ENCODE measurements around the gene CLDN3.

CLDN3 gene

GRCh38 chr7:73773700-73774517, 3.8 kb upstream of the CLDN3 start:
- DNase-seq (ENCODE audit: low read depth in 1 of 2, low spot score in 1 of 2): no peak

DNA sequence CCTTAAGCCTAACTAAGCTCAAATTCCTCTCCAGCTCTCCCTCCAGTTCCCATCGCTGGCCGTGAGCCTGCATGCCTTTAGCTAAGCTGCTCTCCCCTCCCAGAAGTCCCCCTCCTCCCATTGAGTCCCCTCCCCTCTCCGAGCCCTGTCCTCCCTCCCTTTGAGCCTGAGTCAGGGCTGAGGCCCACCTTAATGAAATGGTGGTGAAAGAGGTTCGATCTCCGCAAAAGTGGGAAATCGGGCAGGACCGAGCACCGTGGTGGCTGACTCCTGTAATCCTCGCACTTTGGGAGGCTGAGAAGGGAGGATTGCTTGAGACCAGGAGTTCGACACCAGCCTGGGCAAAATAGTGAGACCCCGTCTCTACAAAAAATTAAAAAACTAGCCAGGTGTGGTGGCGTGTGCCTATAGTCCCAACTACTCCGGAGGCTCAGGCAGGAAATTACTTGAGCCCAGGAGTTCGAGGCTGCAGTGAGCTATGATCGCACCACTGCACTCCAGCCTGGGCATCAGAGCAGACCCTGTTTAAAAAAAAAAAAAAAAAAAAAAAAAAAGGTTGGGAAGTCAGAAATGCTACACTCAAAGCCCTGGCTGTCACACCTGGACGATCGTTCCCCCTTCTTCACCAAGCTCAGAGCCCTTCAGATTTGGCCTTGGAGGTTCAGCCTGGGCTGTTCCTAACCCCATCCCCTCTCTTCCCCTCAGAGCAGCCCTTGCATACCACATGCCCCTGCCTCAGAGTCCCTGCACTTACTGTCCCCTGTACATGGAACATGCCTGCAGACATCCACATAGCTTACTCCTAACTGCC, 995 bp upstream of the CLDN3 start:
- no peak for DNase-seq (ENCODE audit: low read depth in 1 of 2, low spot score in 1 of 2)

DNA sequence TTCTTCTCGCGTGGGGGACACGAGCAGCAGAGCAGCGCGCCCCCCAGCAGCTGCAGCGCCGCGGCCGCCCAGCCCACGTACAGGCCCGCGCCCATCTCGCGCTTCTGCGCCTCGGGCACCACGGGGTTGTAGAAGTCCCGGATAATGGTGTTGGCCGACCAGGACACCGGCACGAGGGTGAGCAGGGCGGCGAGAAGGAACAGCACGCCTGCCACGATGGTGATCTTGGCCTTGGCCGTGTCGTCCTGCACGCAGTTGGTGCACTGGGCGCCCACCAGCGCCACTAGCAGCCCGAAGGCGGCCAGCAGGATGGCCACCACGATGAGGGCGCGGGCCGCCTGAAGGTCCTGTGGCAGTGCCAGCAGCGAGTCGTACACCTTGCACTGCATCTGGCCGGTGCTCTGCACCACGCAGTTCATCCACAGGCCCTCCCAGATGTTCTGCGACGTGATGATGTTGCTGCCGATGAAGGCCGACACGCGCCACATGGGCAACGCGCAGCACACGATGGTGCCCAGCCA, 529 bp downstream of the CLDN3 start:
- DNase-seq (ENCODE audit: low read depth in 1 of 2, low spot score in 1 of 2): no peak

GRCh38 chr7:73768641-73769480, 1.2 kb downstream of the CLDN3 start:
- DNase-seq (ENCODE audit: low read depth in 1 of 2, low spot score in 1 of 2): no peak

DNA sequence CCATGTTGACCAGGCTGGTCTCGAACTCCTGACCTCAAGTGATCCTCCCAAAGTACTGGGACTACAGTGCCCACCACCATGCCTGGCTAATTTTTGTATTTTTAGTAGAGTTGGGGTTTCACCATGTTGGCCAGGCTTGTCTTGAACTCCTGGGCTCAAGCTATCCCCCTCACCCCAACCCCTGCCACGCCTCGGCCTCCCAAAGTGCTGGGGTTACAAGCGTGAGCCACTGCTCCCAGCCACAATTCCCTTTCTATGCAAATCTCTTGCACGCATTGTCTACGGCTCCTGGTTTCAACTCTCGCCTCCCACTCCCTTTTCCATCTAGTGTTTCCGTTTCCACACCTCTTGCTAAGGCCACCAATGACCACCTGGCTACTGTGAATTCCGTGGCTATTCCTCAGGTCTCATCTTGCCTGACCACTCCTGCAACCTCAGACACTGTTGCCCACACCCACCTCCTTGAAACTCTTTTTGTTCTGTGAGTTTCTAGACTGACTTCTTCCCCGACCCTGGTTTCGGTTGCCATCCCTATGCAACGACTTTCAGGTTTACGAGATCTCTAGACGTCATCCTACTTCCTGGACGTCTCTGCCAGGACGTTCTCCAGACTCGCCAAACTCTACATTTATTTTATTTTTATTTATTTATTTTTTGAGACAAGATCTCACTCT, 3.4 kb downstream of the CLDN3 start:
- no peak for DNase-seq (ENCODE audit: low read depth in 1 of 2, low spot score in 1 of 2)

DNA sequence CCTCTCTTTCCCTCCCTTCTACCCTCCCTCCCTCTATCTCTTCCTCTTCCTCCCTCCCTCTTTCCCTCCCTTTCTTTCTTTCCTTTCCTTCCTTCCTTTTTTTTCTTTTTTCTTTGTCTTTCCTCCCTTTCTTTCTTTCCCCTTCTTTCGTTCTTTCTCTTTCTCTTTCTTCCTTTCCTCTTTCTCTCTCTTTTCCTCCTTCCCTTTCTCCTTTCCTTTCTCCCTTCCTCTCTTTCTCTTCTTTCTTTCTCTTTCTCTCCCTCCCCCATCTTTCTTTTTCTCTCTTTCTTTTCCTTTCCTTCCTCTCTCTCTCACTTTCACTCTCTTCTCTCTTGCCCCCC, 7.4 kb downstream of the CLDN3 start:
- DNase-seq (ENCODE audit: low read depth in 1 of 2, low spot score in 1 of 2): no peak

DNA sequence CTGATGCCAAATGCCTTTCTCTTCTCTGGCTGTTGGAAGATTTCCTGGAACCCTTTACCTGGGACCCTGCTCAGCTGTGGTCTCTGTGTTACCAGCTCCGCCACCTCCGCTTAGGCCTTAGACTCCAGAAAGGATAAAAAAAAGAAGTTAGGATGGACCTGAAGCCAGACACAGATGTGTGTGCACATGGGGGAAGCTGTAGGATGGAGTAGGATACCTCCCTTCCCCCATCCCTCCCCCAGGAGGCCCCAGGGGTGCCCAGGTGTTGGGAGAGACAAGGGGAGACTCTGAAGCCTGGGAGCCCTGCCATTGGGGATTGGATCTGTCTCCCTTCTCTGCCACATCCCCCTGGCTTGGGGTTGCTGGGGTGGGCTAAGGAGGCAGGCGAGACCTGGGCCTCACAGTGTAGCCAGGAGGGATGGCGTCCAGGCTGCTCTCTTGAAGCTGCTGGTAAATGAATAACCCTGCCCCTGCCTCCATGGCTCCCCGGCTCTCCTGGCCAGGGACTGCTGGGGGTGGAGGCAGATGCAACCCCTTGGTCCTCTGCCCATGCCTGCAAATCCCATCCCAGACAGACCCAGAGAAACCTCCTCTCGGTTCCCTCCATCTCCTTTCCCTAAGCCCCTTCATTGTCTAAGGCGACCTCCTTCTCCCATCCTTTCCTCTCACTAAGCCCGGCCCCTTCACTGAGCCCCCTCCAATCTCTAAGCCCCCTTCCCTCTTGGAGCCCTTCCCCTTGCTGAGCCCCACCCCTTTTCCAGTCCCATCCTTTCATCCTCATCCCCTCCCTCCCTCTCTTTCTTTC, 8.0 kb downstream of the CLDN3 start:
- no peak for DNase-seq (ENCODE audit: low read depth in 1 of 2, low spot score in 1 of 2)

DNA sequence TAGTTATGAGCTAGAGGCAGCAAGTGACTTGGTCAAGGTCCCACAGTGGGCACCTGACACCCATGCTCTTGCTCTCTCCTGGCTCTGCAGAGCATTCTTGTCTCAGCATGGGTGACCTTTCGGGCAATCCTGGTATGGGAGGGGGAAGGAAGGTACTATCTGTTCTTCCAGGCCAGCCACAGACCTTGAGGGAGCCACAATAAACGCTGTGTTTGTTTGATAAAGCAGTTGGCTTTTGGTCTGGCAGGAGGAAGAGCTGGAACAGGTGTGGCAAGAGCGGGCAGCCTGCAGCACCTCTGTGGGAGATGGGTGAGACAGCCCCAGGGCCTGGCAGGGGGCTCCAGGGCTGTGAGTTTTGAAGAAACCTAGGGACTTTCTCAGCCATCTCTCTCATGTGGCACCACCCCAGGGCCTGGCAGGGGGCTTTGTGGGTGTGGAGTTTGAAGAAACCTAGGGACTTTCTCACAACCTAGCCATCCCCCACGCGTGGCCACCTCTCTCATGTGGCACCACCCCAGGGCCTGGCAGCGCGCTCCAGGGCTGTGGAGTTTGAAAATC, 11.4 kb downstream of the CLDN3 start:
- no peak for DNase-seq (ENCODE audit: low read depth in 1 of 2, low spot score in 1 of 2)

GRCh38 chr7:73749931-73750776, 19.9 kb downstream of the CLDN3 start:
- DNase-seq (ENCODE audit: low read depth in 1 of 2, low spot score in 1 of 2): no peak

DNA sequence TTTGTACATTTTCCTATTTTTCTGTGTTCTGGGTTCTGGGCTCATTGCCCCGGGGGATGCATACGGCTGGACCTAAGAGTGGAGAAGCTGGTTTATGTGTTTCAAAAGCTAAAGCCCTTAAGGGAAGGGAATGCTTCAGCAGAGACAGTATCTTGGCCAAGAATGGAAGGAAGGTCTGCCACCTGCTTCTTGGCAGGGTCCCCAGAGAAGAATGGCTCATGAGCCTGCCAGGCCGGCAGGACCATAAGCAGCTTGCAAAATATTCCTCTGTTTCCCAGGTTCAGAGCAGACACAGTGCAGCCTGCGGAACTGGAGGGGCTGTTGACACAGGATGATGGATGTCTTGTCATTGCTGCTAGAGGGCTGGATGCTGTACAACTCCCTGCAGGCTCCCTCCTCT, 23.7 kb downstream of the CLDN3 start:
- DNase-seq (ENCODE audit: low read depth in 1 of 2, low spot score in 1 of 2): no peak

- DNase-seq (ENCODE audit: low read depth in 1 of 2, low spot score in 1 of 2): no peak
These were observed 27.1 kb downstream of the CLDN3 start for GRCh38 chr7:73742753-73743641.

DNA sequence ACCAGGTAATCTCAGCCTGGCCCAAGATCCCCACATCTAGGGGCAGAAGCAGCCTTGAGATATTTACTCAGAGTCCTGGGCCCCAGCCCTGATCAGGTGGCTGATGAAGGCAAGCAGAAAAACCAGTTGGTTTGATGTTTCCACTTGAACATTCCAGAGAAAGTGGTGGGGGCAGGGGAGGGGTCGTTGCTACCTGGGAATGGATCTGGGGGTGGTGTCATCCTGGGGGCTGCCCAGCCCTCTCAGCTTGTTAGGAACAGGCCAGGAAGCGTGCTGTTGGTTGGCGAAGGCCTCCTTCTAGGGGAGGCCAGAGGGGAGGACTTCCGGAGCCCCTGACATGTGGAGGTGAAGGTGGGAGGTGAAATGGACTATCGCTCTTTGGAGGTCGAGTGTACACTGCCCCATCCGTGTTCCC, 27.7 kb downstream of the CLDN3 start:
- no peak for DNase-seq (ENCODE audit: low read depth in 1 of 2, low spot score in 1 of 2)

GRCh38 chr7:73741600-73741999, 28.5 kb downstream of the CLDN3 start:
- no peak for DNase-seq (ENCODE audit: low read depth in 1 of 2, low spot score in 1 of 2)

DNA sequence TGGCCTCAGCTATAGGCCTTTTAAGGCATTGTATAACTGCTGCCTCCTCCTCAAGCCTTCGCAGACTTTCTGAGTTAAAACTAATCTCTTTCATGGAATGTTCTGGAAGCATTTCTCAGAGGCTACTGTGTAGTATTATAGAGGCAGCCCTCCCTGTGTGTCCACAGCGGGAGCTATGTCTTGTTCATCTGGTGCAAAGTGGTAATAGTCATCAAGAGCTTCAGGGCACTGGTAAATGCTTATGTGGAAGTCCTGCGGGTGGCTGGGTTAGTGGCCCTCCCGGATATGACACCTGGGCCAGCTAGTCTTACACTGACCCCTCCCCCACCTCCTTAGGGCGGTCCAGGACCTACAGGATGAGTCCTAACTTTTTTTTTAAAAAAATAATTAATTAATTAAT, 29.3 kb downstream of the CLDN3 start:
- DNase-seq (ENCODE audit: low read depth in 1 of 2, low spot score in 1 of 2): no peak

DNA sequence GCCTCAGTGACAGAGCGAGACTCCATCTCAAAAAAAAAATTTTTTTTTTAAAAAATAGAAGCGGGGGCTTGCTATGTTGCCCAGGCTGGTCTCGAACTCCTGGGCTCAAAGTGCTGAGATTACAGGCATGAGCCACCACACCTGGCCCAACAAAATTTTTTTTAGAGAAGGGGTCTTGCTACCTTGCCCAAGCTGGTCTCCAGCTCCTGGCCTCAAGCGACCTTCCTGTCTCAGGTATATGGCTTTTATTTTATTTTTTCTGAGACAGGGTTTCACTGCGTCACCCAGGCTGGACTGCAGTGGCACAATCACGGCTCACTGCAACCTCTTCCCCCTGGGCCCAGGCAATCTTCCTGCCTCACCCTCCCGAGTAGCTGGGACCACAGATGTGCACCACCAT, 29.9 kb downstream of the CLDN3 start:
- no peak for DNase-seq (ENCODE audit: low read depth in 1 of 2, low spot score in 1 of 2)

- no peak for DNase-seq (ENCODE audit: low read depth in 1 of 2, low spot score in 1 of 2)
These were observed 30.7 kb downstream of the CLDN3 start for GRCh38 chr7:73739387-73739767.

DNA sequence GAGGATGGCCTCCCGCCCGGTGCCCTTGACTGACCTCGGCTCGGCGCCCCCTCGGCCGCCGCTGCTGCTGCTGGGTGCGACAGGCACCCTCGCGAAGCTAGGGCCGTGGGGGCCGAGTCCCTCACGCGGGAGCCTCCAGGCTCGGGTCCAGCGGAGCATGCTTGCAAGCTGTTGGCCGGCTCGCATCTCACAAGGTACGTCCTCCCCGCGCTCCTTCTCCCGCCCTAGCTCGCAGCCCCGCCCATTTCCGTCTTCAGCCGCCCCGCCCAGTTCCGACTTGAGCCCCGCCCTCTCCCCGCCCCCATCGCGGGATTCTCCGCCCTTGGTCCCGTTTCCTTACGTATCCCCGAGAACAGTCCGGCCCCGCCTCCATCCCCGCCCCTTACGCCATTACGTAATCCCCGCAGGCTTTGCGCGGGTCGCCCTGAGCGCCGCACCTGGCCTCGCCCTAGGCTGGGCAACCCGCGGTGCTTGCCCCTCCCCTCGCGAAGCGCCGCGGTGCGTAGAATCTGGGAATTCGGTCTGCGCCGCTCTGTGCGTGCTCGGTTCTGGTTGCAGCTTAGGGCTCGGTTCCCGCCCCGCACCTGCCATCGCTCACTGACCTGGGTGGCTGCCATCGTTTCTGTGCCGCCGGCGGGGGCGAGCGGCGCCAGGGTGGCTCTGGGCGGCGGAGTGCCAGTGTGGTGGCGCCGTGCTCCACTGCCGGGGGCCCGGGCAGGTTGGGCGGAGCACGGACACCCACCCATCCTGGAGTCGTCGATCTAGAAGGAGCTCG, 31.3 kb downstream of the CLDN3 start, which contains the start of gene ABHD11:
Gene ABHD11 (minus strand): TSS at position 191 of the 775 bp plus-strand sequence. CDS start 32 bp downstream, at position 159.
- peak; percentile 98 to 99 for DNase-seq (ENCODE audit: low read depth in 1 of 2, low spot score in 1 of 2)
